Epithelial cell of prostate (primary cell): Measurements from ENCODE around the gene HAUS5.
A peak's percentile ranks its signal among the peaks of the same experiment; 100 is the strongest.

Source experiments
- DNase-seq: peaks from one replicate; pipeline ENCODE4 v3.0.0-alpha.2; 2011; ENCODE audit warnings: low read depth, low spot score
- H3K27ac ChIP-seq: fragments of 450-650 bp; 2 replicates; pipeline ENCODE4 v1.5.1; 2017; ENCODE audit warnings: mild to moderate bottlenecking

Gene HAUS5

DNA sequence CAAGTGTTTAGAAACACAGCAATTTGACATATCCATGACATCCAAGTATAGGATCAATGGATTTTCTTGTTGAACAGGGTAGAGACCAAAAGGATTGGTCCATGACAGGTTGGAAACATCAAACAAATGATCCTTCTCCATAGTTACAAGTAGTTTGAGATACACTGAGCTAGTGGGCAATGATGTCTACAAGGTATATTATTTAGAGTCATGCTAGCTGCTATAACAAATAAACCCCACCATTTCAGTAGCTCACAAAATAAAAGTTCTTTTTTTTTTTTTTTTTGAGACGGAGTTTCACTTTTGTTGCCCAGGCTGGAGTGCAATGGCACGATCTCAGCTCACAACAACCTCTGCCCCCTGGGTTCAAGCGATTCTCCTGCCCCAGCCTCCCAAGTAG is 4.9 kb upstream of the HAUS5 start:
- no peak for DNase-seq
- H3K27ac ChIP-seq = no peak overlapping the region

DNA sequence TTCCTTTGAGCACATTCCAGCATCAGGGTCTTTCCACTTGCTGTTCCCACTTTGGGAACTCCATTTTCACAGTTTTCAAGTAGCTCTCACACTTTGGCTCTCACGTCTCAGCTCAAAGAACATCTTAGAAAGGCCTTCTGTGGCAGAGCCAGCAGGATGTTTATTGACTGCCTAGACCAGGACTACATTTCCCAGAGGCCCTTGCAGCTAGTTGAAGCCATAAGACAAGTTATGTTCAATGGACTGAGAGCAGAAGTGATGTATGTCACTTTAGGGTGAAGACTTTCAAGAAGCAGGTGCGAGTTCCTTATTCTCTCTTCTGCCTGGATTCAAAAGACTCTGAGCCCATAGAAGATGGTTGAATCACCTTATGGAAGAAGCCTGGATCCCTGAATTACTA is 4.3 kb upstream of the HAUS5 start:
- DNase-seq = no peak
- H3K27ac ChIP-seq = no peak overlapping the region

DNA sequence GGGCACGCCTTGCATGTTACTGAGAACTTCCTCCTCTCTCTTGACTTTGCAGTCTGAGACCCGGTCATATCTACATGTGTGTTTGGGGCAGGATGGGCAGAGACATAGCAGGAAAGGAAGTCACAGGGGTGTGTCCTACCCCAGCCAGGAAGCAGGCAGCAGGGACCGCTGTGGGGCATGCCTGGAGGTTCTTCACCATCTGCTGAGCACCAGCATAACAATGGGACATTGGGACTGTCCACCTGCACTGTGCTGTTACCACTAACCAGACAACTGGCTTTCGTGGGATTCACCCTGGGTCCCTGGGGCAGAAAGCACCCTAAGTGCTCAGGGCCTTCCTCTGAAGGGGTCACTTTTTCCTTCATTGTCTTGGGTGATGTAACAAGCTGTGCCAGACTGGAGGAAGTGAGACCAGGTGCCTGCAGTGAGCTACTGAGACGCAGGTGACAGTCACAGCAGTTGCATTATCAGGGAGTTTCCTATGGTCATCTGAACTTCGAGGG is 2.6 kb upstream of the HAUS5 start:
- DNase-seq = no peak
- peak overlapping the region; percentile 49 for H3K27ac ChIP-seq

DNA sequence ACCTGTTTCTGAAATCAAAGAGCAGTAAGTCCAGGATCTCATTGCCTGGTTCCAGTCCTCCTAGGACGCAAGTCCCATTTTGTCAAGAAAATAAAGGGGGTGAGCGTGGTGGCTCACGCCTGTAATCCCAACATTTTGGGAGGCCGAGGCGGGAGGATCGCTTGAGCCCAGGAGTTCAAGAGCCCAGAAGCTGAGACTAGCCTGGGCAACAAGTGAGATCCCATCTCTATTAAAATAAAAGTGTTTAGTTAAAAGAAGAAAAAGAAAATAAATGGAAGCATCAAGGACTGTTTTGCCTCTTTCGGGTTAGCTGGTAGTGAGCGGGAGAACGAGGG is 344 bp upstream of the HAUS5 start:
- H3K27ac ChIP-seq = no peak overlapping the region
- DNase-seq = no peak

DNA sequence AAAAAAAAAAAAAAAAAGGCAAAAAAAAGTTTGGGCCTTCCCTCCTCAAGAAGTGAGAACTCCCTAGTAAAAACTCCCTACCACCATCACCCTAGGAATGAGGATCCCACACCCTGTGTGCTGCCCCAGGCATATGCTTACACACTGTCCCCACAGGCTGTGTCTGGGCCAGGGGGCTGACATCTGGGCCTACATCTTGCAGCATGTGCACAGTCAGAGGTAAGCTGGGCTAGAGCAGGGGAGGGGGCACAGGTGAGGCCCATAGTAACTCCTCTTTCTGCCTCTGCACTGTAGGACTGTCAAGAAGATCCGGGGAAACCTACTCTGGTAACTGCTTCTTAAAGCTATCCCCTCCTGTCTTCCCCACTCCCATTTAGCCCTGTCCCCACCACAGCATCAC is 1.0 kb downstream of the HAUS5 start:
- no peak for DNase-seq
- H3K27ac ChIP-seq = no peak overlapping the region

DNA sequence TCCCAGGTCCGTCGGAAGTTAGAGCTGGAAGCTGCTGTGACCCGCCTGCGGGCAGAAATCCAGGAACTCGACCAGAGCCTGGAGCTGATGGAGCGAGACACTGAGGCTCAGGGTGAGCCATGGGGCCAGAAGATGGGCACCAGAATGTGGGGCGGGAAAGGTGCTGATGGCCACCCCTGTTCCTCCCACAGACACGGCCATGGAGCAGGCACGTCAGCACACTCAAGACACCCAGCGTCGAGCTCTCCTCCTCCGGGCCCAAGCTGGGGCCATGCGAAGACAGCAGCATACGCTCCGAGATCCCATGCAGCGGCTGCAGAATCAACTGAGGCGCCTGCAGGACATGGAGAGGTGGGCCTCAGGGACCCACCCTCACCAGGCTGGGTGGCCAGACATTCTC is 2.5 kb downstream of the HAUS5 start:
- no peak overlapping the region for H3K27ac ChIP-seq
- no peak for DNase-seq

DNA sequence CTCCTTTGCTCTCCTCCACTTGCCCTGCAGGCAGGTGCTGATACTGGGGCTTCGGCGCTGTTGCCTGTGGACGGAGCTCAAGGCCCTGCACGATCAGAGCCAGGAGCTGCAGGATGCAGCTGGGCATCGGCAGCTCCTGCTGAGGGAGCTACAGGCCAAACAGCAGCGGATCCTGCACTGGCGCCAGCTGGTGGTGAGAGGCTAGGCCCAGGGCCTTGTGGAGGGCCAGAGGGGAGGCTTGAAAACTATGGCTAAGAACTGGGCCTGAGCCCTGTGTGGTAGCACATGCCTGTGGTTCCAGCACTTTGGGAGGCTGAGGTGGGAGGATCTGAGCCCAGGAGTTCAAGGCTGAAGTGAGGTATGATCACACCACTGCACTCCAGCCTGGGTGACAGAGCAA is 6.3 kb downstream of the HAUS5 start:
- DNase-seq = no peak
- H3K27ac ChIP-seq = no peak overlapping the region

DNA sequence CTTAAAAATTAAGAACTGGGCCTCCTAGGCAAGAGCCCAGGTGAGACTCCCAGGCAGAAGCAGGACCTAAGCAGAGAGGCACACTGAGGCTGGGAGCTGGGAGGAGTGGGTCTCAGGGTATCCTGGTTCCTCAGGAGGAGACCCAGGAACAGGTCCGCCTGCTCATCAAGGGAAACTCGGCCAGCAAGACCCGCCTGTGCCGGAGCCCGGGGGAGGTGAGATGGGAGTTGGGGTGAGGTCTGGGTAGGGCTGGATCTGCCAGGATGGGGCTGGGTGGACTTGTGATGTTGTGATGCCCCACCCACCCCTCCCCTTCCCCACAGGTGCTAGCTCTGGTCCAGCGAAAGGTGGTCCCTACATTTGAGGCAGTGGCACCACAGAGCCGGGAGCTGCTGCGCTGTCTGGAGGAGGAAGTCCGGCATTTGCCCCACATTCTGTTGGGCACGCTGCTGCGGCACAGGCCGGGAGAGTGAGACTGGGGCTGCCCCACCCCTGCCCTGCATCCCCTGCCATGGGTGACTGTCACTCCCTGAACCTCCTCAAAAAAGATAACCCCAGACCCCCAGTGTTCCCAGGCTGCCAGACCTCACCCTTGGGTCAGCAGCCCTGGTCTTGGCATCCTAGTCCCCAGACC is 6.9 kb downstream of the HAUS5 start:
- no peak for DNase-seq

DNA sequence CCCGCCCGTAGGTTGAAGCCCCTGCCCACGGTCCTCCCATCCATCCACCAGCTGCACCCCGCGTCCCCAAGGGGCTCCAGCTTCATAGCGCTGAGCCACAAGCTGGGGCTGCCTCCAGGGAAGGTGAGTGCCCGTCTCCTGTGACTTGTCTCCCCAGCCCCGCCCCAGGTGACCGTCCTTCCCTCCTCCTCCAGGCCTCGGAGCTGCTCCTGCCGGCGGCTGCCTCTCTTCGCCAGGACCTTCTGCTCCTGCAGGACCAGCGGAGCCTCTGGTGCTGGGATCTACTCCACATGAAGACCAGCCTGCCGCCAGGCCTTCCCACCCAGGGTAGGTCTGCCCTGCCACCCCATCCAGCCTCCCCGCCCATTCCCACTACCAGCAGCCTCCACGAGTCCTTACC is 7.5 kb downstream of the HAUS5 start:
- DNase-seq = no peak
- no peak overlapping the region for H3K27ac ChIP-seq

More for the DNA sequence above, 6.9 kb downstream of the HAUS5 start:
- H3K27ac ChIP-seq = no peak overlapping the region

DNA sequence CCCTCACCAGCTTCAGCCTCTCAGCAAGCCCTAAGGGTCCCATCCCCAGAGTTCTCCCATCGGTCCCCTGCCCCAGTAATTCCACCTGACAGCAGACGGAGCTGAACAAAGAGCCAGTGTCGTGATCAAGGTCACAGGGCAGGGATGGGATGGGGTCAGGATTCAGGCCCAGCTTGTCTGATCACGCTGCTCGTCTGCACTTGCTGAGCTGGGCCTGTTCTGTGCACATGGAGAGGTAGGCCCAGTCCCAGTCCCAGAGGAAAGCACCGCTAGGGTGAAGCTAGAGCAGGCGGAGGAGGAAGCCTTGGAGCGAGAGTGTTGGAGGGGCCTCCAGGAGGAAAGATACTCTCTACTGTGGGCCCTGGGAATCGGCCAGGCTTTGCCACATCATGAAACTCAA is 9.2 kb downstream of the HAUS5 start:
- no peak overlapping the region for H3K27ac ChIP-seq
- DNase-seq = no peak

DNA sequence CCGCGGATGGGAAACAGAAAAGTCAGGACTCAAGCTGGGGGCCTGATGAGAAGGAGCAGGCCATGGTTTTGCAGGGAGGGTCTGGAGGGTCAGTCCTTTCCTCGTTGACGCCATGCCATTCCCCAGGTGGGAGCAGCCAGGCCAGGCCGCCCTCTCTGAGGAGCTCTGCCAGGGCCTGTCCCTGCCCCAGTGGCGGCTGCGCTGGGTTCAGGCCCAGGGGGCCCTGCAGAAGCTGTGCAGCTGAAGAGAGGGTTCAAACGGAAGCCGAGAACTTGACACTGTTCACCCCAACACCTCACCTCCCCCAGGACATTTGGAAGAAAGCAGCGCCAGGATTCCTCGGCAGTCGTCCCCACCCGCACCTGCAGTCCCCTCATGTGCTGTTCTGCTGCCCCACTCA is 10.2 kb downstream of the HAUS5 start:
- no peak overlapping the region for H3K27ac ChIP-seq
- DNase-seq = no peak

DNA sequence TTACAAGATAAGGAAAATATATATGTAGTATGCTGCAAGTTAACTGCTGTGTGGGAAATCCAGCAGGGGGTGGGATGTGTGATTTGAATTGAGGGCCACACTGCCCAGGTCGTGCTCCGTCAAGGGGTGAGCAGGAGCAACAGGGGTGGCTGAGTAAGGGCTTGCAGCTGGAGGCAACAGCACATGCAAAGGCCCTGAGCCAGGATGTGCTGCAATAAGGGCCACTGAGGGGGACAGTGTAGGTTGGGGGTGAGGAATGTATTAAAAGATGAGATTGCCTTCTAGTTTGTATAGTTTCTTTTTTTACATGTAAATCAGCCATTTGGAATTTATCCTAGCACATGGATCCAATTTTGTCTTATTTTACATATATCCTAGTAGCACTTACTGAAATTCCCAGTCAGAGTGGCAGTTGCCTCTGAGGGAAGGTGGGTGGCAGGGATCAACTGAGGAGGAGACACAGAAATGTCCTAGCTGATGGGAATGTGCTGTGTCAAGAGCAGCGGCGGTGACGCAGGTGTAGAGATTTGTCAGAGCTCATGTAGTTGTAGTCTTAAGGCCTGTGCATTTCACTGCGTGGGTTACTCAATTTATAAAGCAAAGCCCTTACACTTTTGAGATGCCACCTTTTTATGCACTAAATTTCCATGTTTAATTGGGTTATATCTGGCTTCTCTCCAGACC is 10.9 kb downstream of the HAUS5 start:
- DNase-seq = no peak
- no peak overlapping the region for H3K27ac ChIP-seq

DNA sequence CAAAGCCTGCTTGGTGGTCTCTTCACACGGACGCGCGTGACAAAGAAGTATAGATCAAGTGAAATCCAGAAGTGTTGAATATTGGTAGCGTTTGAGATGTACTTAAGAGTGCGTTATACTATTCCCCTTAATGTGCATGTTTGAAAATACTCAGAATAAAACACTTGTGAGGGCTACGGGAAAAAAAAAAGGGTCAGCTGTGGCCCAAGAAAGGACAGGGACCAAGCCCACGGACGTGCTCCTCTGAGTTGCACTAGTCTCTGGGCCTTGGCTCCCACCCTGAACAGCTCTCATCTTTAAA is 15.7 kb downstream of the HAUS5 start:
- no peak for DNase-seq
- peak overlapping the region; percentile 83 for H3K27ac ChIP-seq

DNA sequence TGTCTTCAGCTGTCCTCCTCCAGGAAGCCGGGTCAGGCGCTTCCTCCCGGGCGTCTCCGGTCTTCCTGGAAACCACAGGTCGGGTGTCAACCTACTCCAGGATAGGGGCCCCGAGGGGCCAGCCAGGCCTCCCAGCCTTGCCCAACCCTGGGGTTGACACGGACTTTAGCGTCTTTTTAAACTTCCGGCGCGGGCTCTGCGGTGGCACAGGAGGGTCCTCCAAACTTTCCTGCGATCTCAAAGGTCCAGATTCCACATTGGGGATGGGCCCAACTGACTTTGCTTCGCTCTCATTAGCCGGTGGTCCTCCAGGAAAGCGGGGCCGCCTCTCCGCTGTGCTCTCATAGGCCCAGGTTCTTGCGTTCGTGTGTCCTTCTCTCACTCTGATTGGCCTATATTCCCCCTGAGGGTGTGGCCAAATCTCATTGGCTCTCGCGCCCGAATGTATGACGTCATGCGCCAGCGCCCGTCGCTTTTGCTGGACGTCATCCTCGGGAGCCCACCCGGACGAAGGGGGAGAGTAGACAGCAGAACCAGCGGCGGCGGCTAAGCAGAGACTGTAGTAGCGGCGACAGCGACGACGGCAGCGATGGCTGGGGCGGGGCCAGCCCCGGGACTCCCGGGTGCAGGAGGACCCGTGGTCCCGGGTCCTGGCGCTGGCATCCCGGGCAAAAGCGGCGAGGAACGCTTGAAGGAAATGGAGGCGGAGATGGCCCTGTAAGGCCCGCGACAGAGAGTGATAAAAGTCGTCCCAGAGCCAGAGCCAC is 16.2 kb downstream of the HAUS5 start, which contains the start of gene RBM42:
Gene RBM42 (plus strand): TSS at position 472 of the 767 bp plus-strand sequence. CDS start 118 bp downstream, at position 590.
- DNase-seq = peak; percentile 91
- peak within 1 kb of the TSS; percentile 83 for H3K27ac ChIP-seq

DNA sequence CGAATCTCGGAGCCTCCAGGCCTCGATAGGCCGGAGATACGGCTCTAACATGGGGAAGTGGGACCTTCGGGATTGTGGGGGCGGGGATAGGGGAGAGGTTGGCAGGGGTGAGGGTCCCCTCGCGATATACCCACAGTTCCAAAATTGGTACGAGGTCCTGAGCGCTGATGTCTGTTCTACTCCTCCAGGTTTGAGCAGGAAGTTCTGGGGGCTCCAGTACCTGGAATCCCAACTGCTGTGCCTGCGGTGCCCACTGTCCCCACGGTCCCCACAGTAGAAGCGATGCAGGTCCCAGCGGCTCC is 16.7 kb downstream of the HAUS5 start:
- no peak for DNase-seq
- H3K27ac ChIP-seq = peak overlapping the region; percentile 83

DNA sequence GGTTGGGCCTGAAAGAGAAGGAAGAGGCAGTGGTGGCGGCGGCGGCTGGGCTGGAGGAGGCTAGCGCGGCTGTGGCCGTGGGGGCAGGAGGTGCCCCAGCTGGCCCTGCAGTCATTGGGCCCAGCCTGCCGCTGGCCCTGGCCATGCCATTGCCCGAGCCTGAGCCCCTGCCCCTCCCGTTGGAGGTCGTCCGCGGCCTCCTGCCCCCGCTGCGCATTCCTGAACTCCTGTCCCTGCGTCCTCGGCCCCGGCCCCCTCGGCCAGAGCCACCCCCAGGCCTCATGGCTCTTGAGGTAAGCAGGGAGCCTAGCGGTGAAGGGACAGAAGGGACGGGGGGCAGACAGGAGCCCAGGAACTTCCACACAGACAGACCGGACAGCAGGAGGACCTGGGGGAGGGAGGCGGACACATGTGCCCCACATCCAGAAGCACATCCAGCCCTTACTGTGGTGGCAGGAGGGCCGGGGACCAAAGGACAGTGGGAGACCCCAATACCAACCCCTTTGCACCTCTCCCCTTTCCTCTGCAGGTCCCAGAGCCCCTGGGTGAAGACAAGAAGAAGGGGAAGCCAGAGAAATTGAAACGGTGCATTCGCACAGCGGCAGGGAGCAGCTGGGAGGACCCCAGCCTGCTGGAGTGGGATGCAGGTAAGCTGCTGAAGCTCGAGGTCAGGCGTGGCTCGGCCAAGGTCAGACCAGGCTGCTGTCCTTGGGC is 21.3 kb downstream of the HAUS5 start:
- no peak for DNase-seq
- no peak overlapping the region for H3K27ac ChIP-seq

DNA sequence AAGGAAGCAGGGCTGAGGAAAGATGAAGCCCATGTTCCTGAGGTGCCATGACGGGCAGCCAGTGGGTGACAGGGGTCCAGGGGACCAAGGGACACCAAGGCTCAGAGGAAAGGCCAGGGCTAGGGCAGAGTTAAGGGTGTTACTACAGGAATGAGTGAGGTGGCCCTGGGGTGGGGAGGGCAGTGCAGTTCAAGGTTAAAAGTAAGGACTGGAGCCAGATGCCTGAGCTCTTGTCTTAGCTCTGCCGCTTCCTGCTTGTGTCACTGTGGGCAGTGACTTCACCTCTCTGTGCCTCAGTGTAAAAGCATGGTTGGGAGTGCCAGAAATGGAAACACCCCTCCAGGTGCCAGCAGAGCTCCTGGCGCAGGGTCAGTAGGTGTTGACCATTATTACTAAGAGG is 24.1 kb downstream of the HAUS5 start:
- no peak overlapping the region for H3K27ac ChIP-seq
- no peak for DNase-seq

DNA sequence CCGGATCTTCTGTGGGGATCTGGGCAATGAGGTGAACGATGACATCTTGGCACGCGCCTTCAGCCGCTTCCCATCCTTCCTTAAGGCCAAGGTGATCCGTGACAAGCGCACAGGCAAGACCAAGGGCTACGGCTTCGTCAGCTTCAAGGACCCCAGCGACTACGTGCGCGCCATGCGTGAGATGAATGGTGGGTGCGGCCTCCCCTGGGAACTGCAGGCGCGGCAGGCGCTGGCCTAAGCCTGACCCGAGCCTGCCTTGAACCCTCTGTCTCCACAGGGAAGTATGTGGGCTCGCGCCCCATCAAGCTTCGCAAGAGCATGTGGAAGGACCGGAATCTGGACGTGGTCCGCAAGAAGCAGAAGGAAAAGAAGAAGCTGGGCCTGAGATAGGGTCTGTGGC is 24.6 kb downstream of the HAUS5 start:
- H3K27ac ChIP-seq = no peak overlapping the region
- DNase-seq = no peak

DNA sequence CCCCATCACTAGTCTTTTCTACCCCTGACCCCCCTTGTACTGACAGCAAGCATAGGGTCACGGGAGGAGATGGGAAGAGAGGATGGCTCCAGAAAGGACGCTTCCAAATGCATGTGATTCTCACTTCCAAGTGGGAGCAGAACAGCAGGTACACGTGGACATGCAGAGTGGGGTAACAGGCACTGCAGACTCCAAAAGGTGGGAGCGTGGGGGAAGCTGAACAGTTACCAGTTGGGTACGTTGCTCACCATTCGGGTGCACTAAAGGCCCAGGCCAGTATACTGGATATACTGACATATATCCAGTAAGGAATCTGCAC is 26.7 kb downstream of the HAUS5 start:
- H3K27ac ChIP-seq = no peak overlapping the region
- DNase-seq = no peak

DNA sequence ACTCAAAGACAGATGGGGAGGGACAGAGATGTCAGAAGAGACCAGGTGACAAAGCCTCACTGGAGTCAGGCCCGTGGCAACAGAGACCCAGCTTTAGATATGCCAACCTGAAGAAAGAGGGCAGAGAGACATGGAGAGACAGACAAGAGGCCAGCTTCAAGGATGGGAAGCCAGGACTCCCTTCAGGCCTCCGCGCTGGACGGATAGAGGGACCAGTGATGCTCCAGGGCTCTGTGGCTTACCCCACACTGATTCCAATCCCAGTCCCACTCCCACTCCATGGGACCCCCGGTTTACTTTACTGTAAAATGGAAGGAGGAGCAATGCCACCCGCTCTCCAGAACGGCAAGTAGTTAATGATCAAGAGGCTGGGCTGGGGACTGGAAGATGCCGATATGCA is 27.3 kb downstream of the HAUS5 start:
- no peak for DNase-seq
- H3K27ac ChIP-seq = no peak overlapping the region

DNA sequence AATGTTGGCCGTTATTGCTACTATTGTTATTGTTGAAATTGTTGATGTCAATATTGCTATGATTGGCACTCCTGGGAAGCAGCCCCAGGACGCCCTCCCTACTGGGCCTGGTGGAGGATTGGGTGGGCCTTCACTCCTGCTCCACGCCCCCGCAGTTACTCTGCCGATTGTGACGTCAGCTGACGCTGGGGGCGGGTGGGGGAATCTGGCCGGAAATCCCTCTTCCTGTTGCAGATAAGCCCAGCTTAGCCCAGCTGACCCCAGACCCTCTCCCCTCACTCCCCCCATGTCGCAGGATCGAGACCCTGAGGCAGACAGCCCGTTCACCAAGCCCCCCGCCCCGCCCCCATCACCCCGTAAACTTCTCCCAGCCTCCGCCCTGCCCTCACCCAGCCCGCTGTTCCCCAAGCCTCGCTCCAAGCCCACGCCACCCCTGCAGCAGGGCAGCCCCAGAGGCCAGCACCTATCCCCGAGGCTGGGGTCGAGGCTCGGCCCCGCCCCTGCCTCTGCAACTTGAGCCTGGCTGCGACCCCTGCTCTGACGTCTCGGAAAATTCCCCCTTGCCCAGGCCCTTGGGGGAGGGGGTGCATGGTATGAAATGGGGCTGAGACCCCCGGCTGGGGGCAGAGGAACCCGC is 29.1 kb downstream of the HAUS5 start, which contains the start of gene ETV2:
Gene ETV2 (plus strand): TSS at position 231 of the 637 bp plus-strand sequence. CDS start 716 bp downstream, outside the sequence.
- no peak for DNase-seq
- no peak within 1 kb of the TSS for H3K27ac ChIP-seq
